ENCODE measurements around the gene NUTM2F. TPM values are rescaled to one million over a fixed set of nuclear protein-coding genes. Genes with fewer than 3 reads are reported as not detected.
"Not testable (repeated sequence)": the region's sequence is repeated elsewhere in the genome, so short reads cannot be mapped to it uniquely, and the experiment has no call there.

Gene NUTM2F
- total RNA-seq (2014; rRNA removed; shearing (Covaris generic)): not detected in 2 replicates

- DNase-seq (ENCODE audit: low spot score): not testable (repeated sequence)
Measured at GRCh38 chr9:94328544-94328943, at the start of gene NUTM2F. NUTM2F (minus strand) TSS chr9:94328644; CDS start chr9:94328623, 21 bp downstream.

GRCh38 chr9:94375197-94375596, 46.8 kb upstream of the NUTM2F start:
- DNase-seq (ENCODE audit: low spot score): peak; percentile 4

GRCh38 chr9:94374176-94375056, 46.0 kb upstream of the NUTM2F start:
- DNase-seq (ENCODE audit: low spot score): peak; percentile 85

- DNase-seq (ENCODE audit: low spot score): not testable (repeated sequence)
Measured at GRCh38 chr9:94373779-94374175, 45.3 kb upstream of the NUTM2F start.

GRCh38 chr9:94370266-94370665, 41.8 kb upstream of the NUTM2F start:
- DNase-seq (ENCODE audit: low spot score): not testable (repeated sequence)

GRCh38 chr9:94364093-94364614, 35.7 kb upstream of the NUTM2F start:
- not testable (repeated sequence) for DNase-seq (ENCODE audit: low spot score)

GRCh38 chr9:94357158-94357557, 28.7 kb upstream of the NUTM2F start:
- DNase-seq (ENCODE audit: low spot score): not testable (repeated sequence)

GRCh38 chr9:94351901-94352723, 23.7 kb upstream of the NUTM2F start:
- not testable (repeated sequence) for DNase-seq (ENCODE audit: low spot score)

GRCh38 chr9:94348754-94349153, 20.3 kb upstream of the NUTM2F start:
- not testable (repeated sequence) for DNase-seq (ENCODE audit: low spot score)

GRCh38 chr9:94347451-94347850, 19.0 kb upstream of the NUTM2F start:
- not testable (repeated sequence) for DNase-seq (ENCODE audit: low spot score)

- DNase-seq (ENCODE audit: low spot score): not testable (repeated sequence)
Measured at GRCh38 chr9:94341703-94342102, 13.3 kb upstream of the NUTM2F start.

- not testable (repeated sequence) for DNase-seq (ENCODE audit: low spot score)
Measured at GRCh38 chr9:94340750-94341149, 12.3 kb upstream of the NUTM2F start.

- not testable (repeated sequence) for DNase-seq (ENCODE audit: low spot score)
Measured at GRCh38 chr9:94339657-94340056, 11.2 kb upstream of the NUTM2F start.

- not testable (repeated sequence) for DNase-seq (ENCODE audit: low spot score)
Measured at GRCh38 chr9:94338723-94339122, 10.3 kb upstream of the NUTM2F start.

GRCh38 chr9:94336445-94336844, 8.0 kb upstream of the NUTM2F start:
- not testable (repeated sequence) for DNase-seq (ENCODE audit: low spot score)

- DNase-seq (ENCODE audit: low spot score): not testable (repeated sequence)
Measured at GRCh38 chr9:94325583-94325982, 2.9 kb downstream of the NUTM2F start.

GRCh38 chr9:94323153-94323798, 5.2 kb downstream of the NUTM2F start:
- DNase-seq (ENCODE audit: low spot score): not testable (repeated sequence)

- DNase-seq (ENCODE audit: low spot score): not testable (repeated sequence)
Measured at GRCh38 chr9:94322342-94322940, 6.0 kb downstream of the NUTM2F start.

GRCh38 chr9:94317949-94318657, 10.3 kb downstream of the NUTM2F start:
- DNase-seq (ENCODE audit: low spot score): not testable (repeated sequence)

GRCh38 chr9:94316236-94316635, 12.2 kb downstream of the NUTM2F start:
- not testable (repeated sequence) for DNase-seq (ENCODE audit: low spot score)
